ENCODE measurements around the gene TMEM25. TPM values are rescaled to one million over a fixed set of nuclear protein-coding genes. Genes with fewer than 3 reads are reported as not detected.
"Not testable (repeated sequence)": the region's sequence is repeated elsewhere in the genome, so short reads cannot be mapped to it uniquely, and the experiment has no call there.

Gene TMEM25
- 35.9 and 72.0 TPM in 2 replicates for total RNA-seq

GRCh38 chr11:118530683-118531596 lies at the start of gene TMEM25:
Gene TMEM25, plus strand, starts transcription at chr11:118531192. Its CDS starts 610 bp downstream, at chr11:118531802.
- DNase-seq (ENCODE audit: low read depth), result no peak

DNA sequence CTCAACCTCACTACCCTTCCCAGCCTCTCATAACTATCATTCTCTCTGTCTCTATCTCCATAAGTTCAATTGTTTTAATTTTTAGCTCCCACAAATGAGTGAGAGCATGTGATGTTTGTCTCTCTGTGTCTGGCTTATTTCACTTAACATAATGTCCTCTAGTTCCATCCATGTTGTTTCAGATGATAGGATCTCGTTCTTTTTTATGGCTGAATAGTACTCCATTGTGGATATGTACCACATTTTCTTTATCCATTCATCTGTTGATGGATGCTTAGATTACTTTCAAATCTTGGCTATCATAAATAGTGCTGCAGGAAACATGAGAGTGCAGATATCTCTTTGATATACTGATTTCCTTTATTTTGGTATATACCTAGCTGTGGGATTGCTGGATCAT lies 49.8 kb upstream of the TMEM25 start:
- not testable (repeated sequence) for DNase-seq (ENCODE audit: low read depth)

GRCh38 chr11:118484405-118484804 lies 46.6 kb upstream of the TMEM25 start:
- DNase-seq (ENCODE audit: low read depth), result no peak

DNA sequence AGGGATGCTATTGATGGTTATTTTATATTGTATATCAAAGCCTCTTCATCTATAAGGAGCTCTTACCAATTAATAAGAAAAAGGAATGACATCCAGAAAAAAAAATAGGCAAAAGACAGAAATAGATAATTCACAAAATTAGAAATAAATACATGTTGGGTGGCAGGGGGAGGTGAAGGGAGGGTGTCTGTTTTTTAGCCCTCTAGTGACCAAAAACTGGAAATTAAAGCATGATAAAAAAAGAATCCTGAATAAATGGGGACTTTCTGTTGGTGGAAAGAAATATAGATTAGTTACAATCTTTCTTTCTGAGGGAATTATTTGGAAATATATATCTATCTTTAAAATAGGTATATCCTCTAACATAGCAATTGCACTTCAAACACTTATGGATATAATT lies 45.7 kb upstream of the TMEM25 start:
- no peak for DNase-seq (ENCODE audit: low read depth)

- DNase-seq (ENCODE audit: low read depth), result peak; percentile 77
Observed at GRCh38 chr11:118488480-118489109, 42.4 kb upstream of the TMEM25 start.

GRCh38 chr11:118491041-118491440 lies 40.0 kb upstream of the TMEM25 start:
- no peak for DNase-seq (ENCODE audit: low read depth)

DNA sequence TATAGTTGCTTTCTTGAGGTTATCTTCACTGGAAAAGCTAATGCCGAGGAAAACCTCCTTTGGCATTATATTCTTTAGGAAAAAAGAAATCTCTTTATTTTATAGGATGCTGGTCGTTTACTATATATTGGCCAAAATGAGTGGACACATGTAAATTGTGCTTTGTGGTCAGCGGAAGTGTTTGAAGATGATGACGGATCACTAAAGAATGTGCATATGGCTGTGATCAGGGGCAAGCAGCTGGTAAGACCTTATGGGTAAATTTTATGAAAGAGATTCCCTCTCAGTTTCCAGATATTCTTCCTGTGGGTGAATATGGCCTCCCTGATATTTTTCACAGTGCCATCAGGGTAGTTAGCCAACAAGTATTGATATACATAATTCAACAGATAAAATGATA lies 33.2 kb upstream of the TMEM25 start:
- no peak for DNase-seq (ENCODE audit: low read depth)

GRCh38 chr11:118503216-118503615 lies 27.8 kb upstream of the TMEM25 start:
- DNase-seq (ENCODE audit: low read depth), result no peak

- no peak for DNase-seq (ENCODE audit: low read depth)
Observed at GRCh38 chr11:118511601-118512000, 19.4 kb upstream of the TMEM25 start.

GRCh38 chr11:118514103-118514502 lies 16.9 kb upstream of the TMEM25 start:
- no peak for DNase-seq (ENCODE audit: low read depth)

DNA sequence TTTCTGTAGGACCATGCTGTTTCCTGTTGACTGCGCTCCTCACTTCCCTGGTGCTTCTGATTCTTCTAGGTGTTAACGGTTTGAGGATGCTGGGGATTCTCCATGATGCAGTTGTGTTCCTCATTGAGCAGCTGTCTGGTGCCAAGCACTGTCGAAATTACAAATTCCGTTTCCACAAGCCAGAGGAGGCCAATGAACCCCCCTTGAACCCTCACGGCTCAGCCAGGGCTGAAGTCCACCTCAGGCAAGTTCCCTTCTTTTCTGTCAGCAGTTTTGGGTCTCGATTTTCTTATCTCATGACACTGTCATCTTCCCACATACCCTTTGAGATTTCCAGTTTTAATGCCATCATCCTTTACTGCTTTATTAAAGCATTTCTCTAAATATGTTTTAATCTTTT lies 11.4 kb upstream of the TMEM25 start:
- DNase-seq (ENCODE audit: low read depth), result no peak

- DNase-seq (ENCODE audit: low read depth), result no peak
Observed at GRCh38 chr11:118521892-118522311, 9.1 kb upstream of the TMEM25 start.

GRCh38 chr11:118522571-118523072 lies 8.4 kb upstream of the TMEM25 start:
- DNase-seq (ENCODE audit: low read depth), result peak; percentile 43

- DNase-seq (ENCODE audit: low read depth), result no peak
Observed at GRCh38 chr11:118524356-118524755, 6.6 kb upstream of the TMEM25 start.

DNA sequence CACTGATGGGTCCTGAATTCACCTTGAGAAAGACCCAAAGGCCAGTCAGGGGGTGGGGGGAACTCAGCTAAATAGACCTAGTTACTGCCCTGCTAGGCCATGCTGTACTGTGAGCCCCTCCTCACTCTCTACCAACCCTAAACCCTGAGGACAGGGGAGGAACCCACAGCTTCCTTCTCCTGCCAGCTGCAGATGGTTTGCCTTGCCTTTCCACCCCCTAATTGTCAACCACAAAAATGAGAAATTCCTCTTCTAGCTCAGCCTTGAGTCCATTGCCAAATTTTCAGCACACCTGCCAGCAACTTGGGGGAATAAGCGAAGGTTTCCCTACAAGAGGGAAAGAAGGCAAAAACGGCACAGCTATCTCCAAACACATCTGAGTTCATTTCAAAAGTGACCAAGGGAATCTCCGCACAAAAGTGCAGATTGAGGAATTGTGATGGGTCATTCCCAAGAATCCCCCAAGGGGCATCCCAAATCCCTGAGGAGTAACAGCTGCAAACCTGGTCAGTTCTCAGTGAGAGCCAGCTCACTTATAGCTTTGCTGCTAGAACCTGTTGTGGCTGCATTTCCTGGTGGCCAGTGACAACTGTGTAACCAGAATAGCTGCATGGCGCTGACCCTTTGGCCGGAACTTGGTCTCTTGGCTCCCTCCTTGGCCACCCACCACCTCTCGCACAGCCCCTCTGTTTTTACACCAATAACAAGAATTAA lies 6.1 kb upstream of the TMEM25 start:
- DNase-seq (ENCODE audit: low read depth), result no peak

DNA sequence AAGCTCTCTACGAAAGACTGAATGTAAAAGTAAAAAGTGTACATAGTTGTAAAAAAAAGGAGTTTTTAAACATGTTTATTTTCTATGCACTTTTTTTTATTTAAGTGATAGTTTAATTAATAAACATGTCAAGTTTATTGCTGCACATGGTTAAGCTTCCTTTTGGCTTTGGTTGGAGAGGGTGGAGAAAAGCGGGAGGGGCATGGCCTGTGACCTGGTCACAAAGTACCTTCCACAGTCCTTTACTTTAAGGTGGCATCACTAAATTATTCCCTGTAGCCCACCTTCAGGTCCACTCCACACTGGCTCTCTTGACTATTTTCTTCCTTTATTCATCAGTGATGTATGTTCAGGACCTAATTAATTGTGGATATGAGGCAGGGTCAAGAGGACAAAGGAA lies 4.3 kb upstream of the TMEM25 start:
- DNase-seq (ENCODE audit: low read depth), result no peak

DNA sequence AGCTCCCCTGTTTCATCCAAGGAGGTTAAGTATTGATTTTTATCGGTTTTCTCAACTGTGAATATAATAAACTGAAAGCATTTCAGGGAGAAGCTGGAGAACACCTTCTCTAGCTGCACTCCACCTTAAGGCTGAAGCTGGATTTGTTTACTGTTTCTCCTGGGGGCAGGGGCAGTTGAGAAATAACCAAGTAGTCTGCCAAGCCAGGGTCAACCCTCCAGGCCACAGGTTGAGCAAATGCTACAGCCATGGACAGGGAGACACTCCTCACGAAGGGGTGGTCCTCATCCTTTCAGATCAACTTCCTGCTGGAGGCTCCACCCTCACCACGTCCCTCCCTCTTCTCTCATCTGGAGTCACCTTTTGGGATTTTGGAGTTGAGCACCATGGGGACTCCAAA lies 3.9 kb upstream of the TMEM25 start, which contains the start of gene TTC36:
Gene TTC36 (plus strand): TSS at position 366 of the 400 bp plus-strand sequence. CDS start 21 bp downstream, at position 387.
- DNase-seq (ENCODE audit: low read depth), result peak; percentile 30

GRCh38 chr11:118528511-118528910 lies 2.5 kb upstream of the TMEM25 start:
- no peak for DNase-seq (ENCODE audit: low read depth)

GRCh38 chr11:118529584-118530175 lies 1.3 kb upstream of the TMEM25 start:
- no peak for DNase-seq (ENCODE audit: low read depth)

GRCh38 chr11:118530180-118530682 lies 761 bp upstream of the TMEM25 start:
- no peak for DNase-seq (ENCODE audit: low read depth)

- DNase-seq (ENCODE audit: low read depth), result no peak
Observed at GRCh38 chr11:118531597-118532084, 649 bp downstream of the TMEM25 start.
